ENCODE data around the gene FAM174B.

FAM174B gene

DNA sequence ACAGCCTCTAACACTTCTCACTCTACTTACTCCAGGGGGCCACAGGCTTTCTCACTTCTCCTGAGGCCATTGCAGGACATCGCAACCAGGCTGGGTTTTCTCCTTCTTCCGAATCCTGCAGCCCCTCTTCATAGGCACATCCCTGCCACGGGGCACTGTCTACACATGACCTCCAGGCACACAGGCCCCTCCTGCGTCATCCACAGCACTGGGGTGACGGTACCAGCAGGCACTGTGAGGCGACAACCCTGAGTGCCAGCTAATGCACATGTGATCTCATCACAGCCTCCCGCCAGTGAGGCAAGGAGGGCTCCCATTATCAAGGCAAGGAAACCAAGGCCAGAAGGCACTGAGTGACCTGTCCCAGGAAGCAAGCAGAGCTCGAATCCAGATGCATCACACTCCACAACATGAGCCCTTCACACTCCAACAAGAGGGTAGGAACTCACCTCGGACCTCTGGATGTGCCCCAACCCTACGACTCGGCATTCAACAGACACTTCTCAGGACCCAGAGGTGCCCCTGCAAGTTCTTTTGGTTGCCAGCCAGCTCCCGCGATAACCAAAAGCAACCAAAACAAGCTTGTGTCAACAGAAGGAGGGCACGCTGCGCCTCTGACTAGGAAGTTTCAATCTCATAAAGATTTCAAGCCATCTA, 16.7 kb downstream of the FAM174B start:
- no peak for DNase-seq

DNA sequence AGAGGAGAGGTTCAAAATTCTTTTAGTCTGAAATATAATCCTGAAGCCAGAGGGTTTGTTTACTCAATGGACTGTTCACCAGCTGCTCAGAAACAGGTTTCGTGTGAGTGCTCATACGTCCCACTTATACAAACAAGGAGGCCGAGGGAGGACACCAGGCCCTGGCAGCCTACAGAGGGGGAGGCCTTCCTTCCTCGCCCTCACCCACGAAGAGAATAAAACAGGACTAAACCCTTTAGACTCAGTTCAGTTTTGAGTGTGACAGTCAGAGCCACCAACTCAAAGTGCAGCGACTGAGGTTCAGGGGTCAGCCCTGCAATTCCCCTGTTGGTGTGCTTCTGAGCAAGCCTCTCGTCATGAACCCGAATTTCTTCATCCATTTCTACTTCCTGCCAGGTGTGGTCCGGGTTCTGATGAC, 17.3 kb downstream of the FAM174B start:
- DNase-seq = no peak

DNA sequence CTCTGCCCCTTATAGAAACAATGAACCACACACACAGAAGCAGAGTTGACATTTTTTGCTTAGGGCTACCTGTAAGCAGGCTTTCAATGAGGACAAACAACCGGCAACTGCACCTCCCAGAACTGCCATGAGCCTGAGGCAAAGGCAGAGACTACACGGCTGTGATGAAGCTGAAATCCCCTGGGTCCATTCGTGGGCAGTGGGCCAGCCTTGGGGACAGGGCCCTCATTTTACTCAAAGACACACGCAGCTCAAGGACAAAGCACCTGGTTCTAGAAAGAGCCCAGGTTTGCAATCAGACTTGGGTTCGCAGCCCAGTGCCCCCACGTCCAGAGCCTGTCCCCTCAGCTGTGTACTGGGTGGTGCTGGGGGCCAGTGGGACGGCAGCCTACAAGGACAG, 17.9 kb downstream of the FAM174B start:
- DNase-seq = no peak

DNA sequence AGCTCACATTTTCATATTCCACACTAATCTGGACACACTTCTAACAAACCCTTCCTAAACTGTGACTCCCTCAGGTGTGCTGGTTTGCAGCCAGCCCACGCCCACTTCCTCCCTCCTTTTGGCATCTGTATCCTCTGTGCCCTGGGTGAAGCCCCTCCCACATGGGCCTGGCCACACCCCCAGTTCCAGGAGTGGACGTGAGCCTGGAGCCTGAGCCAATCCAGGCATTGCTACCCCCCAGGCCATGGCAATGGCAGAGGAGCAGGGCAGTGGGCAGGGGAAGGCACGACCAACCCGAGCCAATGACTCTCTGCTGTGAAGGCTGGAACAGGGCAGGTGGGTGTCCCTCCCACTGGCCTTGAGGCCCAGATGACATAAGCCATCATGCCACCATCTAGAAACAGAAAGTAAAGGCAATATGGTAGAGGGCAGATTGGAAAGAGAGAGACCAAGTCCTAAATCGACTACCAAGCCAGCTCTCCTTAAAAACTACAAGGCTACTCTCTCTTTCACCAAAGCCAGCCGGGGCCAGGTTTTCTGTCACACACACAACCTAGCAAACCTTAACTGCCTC, 18.6 kb downstream of the FAM174B start:
- DNase-seq = no peak

DNA sequence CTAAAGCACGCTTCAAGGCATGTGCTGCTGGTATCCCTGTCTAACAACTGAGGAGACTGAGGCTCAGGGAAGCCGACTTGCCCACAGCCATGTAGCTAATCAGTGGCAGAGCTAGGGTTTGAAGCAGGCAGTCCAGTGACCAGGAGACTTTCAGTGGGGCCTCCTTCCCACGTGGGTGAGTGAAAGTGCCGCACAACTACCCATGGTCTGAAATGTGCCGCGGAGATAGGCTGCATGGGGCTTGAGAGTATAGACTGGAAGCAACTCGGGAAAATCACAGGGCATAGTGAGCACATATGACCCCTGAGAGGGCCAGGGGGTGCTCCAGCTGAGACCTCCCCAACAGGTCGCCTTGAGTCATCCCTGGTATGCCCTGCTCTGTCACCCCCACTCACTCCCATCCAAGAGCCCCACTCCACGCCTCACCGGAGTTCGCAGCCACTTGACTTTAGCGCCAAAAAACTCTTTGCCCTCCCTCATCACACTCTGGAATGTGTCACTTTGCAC, 19.1 kb downstream of the FAM174B start:
- DNase-seq = no peak

DNA sequence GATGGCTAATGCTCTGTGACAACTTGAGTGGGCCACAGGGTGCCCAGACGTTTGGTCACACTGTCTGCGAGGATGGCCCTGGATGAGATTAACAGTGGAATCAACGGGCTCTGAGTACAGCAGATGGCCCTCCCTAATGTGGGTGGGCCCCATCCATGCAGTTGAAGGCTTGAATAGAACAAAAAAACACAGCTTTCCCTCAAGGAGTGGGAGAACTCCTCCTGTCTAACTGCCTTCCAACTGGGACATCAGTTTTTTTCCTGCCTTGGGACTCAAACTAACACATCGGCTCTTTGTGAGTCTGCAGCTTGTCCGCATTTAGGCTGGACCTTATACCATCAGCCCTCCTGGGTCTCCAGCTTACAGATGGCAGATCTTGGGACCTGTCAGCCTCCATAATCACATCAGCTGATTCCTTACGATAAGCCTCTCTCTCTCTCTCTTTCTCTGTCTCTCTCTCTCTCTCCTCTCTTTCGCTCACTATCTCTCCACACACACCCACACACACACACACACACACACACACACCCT, 20.8 kb downstream of the FAM174B start:
- DNase-seq = no peak

DNA sequence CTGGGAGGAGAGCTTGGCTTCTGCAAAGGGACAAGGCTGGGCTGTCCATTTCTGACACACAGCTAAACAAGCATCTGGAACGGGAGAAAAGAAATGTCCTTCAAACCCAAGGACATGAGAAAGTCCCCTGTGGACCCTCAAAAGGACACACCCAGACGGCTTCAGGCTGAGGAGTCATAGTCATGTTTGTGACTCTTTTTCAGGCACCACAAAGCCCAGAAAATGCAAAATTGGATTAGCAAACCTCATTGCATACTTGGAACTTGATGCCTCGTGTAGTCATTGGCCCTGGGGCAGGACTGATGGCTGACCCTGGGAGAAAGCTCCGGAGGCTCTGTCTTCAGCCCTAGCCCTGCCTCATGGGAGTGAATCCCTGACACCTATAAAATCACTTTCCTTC, 21.5 kb downstream of the FAM174B start:
- DNase-seq = no peak

DNA sequence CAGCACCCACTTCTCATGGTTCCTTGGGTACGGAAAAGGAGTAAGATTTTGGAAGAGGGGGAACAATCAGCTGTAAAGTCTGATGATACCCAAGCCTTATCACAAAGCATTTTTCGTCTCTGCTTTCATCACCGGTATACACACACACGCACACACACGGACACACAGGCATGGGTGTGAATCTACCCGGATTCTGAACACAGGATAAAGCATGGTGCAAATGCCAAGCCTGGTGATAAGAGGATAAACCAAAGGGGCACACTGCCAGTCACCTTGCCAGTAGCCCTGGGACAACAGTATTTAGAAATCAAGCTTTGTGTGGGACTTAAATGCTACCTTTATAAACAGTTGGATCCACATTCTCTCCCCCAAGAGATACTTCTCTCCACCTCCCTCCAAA, 22.2 kb downstream of the FAM174B start:
- DNase-seq = no peak

DNA sequence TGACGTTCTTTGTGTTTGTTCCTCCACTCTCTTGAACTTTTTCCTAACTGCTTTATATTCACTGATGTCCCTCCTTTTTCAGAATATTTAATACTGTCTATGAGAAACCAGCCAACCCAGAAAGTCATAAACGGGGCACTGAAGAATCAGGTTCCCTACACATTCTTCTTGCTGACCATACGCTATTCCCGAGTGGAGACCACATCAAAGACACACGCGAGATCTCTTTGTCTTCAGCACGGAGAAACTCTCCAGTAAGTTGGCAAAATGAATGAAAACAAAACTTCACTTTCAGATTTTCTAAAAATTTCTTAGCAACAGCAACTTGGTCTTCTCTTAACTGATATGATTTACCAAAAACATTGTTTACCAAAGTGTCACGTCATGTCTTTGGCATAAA, 22.6 kb downstream of the FAM174B start:
- DNase-seq = no peak

DNA sequence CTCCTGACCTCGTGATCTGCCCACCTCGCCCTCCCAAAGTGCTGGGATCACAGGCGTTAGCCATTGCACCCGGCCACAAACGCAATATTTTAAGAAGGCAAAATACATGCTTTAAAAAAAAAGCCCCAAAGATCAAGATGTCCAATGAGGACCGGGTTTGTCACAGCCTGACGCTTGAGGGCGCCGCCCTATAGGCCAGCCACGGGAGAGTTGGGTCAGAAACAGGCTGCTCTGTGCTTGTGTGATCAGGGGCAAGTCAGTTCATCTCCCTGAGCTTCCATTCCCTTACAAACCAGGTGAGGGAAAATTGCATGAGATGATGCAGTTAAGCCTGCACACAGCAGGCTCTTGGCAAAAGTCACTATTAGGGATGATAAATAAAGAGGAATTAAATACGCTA, 23.9 kb downstream of the FAM174B start:
- DNase-seq = peak; percentile 32

DNA sequence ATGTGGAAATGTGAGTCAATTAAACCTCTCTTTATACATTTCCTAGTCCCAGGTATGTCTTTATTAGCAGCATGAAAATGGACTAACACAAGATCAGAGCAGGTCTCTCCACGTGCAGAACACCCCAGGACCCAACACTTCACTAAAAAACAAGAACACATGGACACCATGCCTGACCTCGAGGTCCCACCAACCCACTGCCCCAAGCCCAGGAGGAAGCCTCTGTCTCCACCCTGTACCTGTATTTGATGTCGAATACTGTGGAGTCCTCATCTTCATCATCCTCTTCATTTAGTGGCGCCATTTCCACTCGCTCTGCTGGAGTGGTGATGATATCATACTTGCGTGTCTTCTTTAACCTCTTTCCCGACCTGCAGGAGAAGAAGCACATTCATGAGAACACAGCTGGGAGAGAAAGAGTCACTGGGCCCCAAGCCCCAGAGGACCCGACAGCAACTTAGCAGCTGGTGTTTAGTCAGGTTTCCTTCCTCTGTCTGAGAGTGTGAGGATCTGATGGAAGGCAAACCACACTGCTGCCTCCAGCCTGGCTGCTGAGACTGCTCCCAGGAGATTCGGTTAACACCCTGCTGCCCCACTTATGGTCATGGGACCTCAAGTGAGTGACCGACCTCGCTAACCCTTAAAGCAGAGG, 25.5 kb downstream of the FAM174B start:
- no peak for DNase-seq

DNA sequence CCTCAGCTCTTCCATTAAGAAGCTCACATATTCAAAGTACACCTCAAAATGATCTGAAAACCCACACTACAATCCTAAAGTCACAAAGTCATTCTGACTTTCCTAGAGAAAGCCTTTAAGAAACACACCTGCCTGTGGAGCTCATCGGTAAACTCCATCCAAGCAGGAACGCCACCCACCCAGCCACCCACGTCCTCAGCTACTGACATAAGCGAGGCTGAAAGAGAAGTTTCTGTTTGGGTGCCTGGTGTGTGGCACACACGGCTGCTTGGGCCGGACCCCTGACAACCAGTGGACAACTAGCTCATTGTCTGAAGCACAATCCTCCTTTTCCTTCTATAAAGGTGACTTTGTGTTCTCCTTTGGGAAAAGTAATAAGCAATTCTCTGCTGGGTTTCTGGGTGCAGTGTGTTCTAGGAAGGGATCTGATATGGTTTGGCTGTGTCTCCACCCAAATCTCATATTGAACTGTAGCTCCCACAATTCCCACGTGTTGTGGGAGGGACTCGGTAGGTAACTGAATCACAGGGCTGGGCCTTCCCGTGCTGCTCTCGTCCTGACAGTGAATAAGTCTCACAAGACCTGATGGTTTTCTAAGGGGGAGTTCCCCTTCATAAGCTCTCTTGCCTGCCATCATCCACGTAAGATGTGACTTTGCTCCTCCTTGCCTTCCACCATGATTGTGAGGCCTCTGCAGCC, 26.1 kb downstream of the FAM174B start:
- peak; percentile 27 for DNase-seq

DNA sequence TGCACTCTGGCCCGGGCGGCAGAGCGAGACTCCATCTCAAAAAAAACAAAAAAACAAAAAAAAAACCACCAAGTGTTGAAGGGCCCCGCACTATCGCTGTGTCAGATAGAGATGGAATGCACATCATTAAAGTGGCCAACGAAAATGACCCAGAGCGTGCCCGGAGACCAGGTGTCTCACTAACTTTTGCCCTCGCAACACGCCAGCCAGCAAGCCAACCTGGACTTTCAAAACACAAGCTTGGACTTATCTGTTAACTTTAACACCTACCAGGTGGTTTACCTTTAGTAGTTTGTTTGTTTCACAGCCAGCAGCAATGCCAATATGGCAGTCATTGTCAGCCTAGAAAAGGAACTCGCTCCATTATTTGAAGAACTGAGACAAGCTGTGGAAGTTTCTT, 28.6 kb downstream of the FAM174B start:
- no peak for DNase-seq

DNA sequence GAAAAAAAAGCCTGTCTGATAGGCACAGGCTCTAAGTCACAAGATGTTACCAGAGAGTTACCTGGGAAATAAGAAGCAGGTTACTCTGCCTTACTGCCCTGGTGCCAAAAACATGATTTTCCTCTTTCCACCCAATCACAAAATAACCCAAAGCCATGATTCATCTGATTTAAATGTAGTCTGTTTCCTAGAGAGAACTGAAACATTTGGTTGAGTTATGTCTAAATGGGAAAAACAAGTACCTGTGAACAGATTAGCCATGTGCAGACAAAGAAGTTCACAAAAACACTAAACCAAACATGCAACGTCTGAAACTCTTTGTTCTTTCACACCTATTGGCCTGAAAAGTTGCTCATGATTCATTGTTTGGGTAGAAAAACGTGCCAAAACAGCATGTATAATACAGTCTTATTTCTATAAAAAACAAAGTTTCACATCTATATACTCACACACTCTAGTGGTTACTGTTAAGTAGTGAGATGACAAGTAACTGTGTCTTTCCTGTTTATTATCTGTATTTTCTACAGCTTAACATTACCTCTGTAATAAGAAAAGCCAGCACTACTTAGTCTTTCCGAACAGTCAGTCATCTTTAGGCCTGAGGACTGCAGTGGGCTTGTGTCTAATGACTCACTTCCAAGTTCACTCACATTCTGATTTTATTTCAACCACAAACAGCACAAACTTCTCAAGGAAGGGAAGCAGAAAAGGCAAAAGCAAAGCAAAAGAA, 30.2 kb downstream of the FAM174B start:
- DNase-seq = peak; percentile 84

DNA sequence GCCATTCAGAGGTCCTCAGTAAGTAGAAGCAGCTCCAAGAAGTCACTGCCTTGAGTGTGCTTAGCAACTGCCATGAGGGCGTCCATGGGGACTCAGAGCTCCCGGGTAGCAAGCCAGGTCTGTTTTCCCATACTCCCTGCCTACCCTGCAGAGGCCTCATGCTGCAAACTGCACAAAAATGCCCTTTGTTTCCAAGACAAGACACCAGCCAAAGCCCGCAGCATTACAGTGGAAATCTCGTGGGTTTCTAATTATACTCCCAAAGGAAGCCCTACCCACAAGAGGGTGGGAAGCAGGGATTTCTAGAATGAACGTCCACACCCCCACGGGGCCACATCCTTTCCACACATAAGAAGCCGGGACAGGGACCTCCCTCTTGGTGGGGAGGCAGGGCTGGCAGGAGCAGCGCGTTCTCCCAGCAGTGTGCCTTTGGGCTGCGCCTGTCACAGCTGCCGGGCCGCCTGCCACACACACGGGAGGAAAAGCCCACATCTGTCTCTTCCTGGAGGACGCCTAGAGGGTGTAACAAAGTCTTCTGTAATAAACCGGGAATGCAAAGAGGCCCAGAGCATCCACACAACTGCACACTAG, 31.1 kb downstream of the FAM174B start:
- DNase-seq = no peak

DNA sequence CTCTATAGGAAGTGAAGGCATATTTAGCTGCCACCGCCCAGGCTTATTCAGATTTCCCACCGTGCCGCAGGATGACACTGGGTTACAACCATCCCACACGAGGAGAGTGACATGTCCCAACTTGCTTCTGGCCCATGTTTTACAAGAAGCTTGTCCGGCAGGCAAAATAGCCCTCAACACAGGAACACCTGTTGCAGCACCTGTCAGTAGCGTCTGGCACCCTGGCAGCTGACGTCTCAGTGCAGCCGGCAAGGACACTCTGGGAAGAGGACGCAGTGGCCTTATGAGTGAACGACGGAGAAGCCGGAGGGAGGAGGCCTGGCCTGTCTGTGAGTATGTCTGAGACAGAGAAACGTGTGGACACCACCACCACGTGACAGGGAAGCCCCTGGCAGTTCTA, 32.1 kb downstream of the FAM174B start:
- no peak for DNase-seq

DNA sequence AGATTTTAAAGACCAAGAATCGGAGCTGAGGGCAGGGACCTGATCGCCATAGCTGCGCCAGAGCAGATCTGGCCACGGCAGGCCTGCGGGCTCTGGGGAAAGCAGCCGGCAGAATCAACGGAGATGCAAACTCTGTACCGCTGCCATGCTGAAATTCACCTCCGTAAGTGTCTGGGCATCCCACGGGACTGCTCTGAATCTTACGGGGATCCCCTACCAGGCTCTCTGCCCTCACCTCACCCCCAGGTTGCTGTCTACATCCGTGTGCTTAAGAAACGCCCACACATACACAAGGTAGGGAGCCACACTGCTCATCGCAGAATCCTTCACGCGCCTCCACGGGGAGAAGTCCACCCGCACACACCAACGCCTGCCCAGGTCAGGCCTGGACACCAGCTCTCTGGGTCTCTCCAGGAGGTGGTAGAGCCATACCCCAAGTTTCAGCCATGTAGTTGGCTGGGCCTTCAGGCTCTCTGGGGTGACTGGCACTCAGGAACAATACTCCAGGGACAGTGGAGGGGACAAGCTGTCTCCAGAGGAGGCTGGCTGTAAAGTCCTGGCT, 33.5 kb downstream of the FAM174B start:
- no peak for DNase-seq

DNA sequence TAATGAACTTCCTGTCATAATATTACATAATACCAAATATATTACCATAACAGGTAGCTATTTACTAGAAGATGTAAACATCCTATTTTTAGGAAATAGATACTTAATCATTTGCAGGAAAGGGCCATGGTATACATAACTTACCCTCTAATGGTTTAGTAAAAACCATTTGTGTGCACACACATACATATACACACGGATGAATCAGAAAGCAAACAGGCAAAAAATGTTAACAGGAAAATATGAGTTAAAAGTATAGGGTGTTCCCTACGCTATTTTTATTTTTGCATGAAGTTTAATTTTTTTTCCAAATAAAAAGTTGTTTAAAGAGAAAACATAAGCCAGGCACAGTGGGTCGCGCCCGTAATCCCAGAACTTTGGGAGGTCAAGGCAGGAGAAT, 34.6 kb downstream of the FAM174B start:
- DNase-seq = no peak

DNA sequence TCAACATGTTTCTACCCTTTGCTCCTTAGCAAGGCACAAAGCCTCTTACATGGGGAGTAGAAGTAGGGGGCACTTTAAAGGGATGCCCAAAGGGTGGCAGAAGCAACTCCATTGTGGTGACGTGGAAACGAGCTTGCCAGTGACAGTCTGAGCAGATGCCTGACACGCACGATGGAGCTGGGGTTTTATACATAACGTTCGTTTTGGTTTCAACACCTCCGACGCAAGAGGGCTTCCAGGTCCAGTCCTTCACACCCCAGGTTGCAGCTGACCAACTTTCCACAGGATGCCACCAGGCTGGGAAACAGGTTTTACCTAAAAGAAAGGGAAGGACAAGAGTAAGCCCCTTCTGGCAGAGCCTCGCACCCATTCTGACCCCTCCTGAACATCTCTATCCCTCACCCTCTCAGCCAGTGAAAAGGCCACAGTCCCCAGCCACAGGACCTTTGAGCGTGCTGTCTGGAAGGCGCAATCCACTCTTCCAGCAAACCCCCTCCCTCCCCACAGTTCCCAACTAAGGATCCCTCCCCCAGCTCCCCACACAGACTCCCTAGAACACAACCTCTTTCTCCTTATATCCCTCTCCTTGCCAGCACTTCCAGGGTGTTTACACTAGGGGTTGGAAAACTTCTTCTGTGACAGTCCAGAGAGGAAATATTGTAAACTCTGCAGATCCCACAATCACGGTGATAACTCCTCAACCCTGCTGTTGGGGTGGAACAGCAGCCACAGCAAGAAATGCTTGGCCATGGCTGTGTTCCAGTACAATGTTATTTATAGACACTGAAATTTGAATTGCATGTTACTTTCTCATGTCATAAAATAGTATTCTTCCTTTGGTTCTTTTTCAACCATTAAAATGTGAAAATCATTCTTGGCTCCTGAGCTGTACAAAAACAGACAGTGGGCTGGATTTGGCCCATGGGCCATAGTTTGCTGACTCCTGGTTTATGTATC, 36.2 kb downstream of the FAM174B start:
- DNase-seq = no peak

DNA sequence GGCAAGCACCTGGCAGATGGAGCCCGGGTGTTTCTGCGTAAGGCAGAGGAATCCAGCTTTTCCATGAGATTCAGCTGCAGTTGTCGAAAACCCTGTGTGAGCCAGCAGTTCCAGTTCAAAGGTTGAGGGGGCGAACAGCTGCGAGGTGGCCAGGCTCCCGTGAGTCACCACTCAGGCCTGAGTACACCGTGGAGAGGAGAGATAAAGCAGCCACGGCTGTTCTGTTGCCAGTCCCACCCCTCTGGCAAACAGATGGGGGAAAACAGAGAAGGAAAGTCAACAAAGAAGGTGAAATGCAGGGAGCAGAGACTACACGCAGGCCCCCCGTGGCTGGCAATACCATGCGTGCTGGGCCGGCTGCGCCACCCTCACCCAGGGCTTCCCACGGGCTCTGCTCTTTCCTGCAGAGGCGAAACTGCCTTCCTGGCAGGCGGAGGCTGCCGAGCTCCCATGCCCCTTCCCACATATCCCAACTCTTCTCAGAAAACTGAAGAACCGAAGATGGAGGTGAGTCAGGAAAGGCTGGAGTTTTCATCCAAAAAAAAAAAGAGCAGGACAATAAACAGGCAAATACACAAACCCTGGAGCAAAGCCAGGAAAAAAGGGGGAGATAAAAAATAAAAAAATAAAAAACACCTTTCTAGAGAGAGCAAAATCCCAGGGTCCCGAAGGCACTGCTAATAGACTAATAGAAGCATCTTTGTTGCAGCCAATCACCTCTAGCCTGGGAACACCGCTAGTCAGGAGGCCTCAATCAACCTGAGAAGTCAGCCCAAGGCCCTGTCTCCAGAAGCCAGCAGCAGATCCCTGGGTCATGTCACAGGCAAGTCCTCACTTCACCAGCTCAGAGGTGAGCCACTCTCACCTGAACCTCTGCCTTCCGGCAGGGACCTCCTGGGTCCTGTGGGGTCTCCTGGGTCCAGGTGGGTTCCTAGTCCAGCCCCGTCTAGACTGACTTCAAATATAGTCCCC, 37.7 kb downstream of the FAM174B start:
- DNase-seq = no peak
